ENCODE data around the gene ABL1. TPM values are rescaled to one million over a fixed set of nuclear protein-coding genes. Genes with fewer than 3 reads are reported as not detected.

The ABL1 gene
- total RNA-seq, 1 donor = 94.8 TPM

GRCh38 chr9:130843049-130843908 lies 8.2 kb downstream of the ABL1 start:
- peaks cover 15% of the 10 kb centered on the region for H3K36me3 ChIP-seq (ENCODE audit: insufficient read depth, low read length)
- peak; percentile 59 for DNase-seq (ENCODE audit: insufficient read length, low spot score, missing footprints)
- peaks cover 33% of the 10 kb centered on the region for H4K20me1 ChIP-seq (ENCODE audit: insufficient read depth, low read length)
- H3K4me1 ChIP-seq (ENCODE audit: insufficient read depth, low read length) = peaks cover 81% of the 10 kb centered on the region
- no peak overlapping the region for H3K4me3 ChIP-seq (ENCODE audit: insufficient read depth, low read length)
- H3K9me3 ChIP-seq (ENCODE audit: low read depth, low read length) = no peaks in the 10 kb centered on the region
- H3K27me3 ChIP-seq (ENCODE audit: insufficient read depth, low read length) = no peaks in the 10 kb centered on the region
- H3K4me2 ChIP-seq (ENCODE audit: insufficient read depth, low read length) = peak overlapping the region; percentile 9
- H3K79me2 ChIP-seq (ENCODE audit: insufficient read depth, low read length) = peaks cover 72% of the 10 kb centered on the region
- TF ChIP-seq, protein P1, sequence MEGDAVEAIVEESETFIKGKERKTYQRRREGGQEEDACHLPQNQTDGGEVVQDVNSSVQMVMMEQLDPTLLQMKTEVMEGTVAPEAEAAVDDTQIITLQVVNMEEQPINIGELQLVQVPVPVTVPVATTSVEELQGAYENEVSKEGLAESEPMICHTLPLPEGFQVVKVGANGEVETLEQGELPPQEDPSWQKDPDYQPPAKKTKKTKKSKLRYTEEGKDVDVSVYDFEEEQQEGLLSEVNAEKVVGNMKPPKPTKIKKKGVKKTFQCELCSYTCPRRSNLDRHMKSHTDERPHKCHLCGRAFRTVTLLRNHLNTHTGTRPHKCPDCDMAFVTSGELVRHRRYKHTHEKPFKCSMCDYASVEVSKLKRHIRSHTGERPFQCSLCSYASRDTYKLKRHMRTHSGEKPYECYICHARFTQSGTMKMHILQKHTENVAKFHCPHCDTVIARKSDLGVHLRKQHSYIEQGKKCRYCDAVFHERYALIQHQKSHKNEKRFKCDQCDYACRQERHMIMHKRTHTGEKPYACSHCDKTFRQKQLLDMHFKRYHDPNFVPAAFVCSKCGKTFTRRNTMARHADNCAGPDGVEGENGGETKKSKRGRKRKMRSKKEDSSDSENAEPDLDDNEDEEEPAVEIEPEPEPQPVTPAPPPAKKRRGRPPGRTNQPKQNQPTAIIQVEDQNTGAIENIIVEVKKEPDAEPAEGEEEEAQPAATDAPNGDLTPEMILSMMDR (IDR thresholded peaks at IDR 0.05; ENCODE audit: extremely low read depth, low read depth, low read length) = no peak
- no peak overlapping the region for H2AFZ ChIP-seq (ENCODE audit: low read length)
- peak overlapping the region; percentile 98 for H3K27ac ChIP-seq (ENCODE audit: low read depth, low read length)

DNA sequence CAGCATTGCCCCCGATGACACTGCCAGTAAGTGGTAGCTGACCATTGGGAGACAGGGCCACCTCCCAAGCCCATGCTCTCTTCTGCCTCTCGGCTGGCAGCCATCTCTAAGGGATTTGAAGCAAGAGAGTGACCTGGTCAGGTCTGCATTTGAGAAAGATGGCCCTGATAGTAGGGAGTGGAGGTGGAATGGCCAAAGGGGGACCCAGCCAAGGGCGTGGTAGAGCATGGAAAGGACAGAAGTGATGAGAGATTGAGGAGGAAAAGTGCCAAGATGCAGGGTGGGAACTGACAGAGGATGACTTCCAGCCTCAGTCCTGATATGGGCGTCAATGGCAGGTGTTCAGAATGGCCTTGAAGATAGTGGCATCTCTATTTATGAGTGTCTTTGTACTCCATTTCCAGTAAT lies 9.0 kb downstream of the ABL1 start:
- Histone ChIP-seq H3K27me3 (ENCODE audit: insufficient read depth, low read length) (no peaks in the 10 kb centered on the region), H3K4me1 (ENCODE audit: insufficient read depth, low read length) (peaks cover 81% of the 10 kb centered on the region), H3K79me2 (ENCODE audit: insufficient read depth, low read length) (peaks cover 71% of the 10 kb centered on the region), H3K4me3 (ENCODE audit: insufficient read depth, low read length) (no peak overlapping the region), H3K36me3 (ENCODE audit: insufficient read depth, low read length) (peaks cover 15% of the 10 kb centered on the region), H4K20me1 (ENCODE audit: insufficient read depth, low read length) (peaks cover 29% of the 10 kb centered on the region), H3K9me3 (ENCODE audit: low read depth, low read length) (no peaks in the 10 kb centered on the region), H3K4me2 (ENCODE audit: insufficient read depth, low read length) (peak overlapping the region; percentile 9), H3K27ac (ENCODE audit: low read depth, low read length) (peak overlapping the region; percentile 98), H2AFZ (ENCODE audit: low read length) (no peak overlapping the region)
- TF ChIP-seq, protein P1 (IDR thresholded peaks at IDR 0.05; ENCODE audit: extremely low read depth, low read depth, low read length) = no peak
- no peak for DNase-seq (ENCODE audit: insufficient read length, low spot score, missing footprints)

DNA sequence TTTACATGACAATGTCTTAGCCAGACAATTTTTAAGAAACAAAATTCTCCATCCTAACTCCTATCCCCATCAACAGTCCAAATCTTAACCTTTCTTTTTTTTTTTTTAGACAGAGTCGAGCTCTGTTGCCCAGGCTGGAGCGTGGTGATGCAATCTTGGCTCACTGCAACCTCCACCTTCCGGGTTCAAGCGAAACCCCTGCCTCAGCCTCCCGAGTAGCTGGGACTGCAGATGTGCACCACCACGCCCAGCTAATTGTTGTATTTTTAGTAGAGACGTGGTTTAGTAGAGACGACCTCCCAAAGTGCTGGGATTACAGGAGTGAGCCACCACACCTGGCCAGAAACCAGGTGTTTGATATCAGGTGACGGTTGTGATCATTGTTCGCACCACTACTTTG lies 10.2 kb downstream of the ABL1 start:
- H3K4me2 ChIP-seq (ENCODE audit: insufficient read depth, low read length) = peak overlapping the region; percentile 85
- H3K4me1 ChIP-seq (ENCODE audit: insufficient read depth, low read length) = peaks cover 79% of the 10 kb centered on the region
- no peaks in the 10 kb centered on the region for H3K9me3 ChIP-seq (ENCODE audit: low read depth, low read length)
- no peaks in the 10 kb centered on the region for H3K27me3 ChIP-seq (ENCODE audit: insufficient read depth, low read length)
- H3K79me2 ChIP-seq (ENCODE audit: insufficient read depth, low read length) = peaks cover 71% of the 10 kb centered on the region
- H4K20me1 ChIP-seq (ENCODE audit: insufficient read depth, low read length) = peaks cover 22% of the 10 kb centered on the region
- H2AFZ ChIP-seq (ENCODE audit: low read length) = no peak overlapping the region
- peak overlapping the region; percentile 53 for H3K4me3 ChIP-seq (ENCODE audit: insufficient read depth, low read length)
- H3K36me3 ChIP-seq (ENCODE audit: insufficient read depth, low read length) = peaks cover 8% of the 10 kb centered on the region
- TF ChIP-seq, protein P1 (IDR thresholded peaks at IDR 0.05; ENCODE audit: extremely low read depth, low read depth, low read length) = no peak
- H3K27ac ChIP-seq (ENCODE audit: low read depth, low read length) = peak overlapping the region; percentile 98
- DNase-seq (ENCODE audit: insufficient read length, low spot score, missing footprints) = no peak

- H3K4me3 ChIP-seq (ENCODE audit: insufficient read depth, low read length) = peak overlapping the region; percentile 53
- peaks cover 21% of the 10 kb centered on the region for H4K20me1 ChIP-seq (ENCODE audit: insufficient read depth, low read length)
- peak overlapping the region; percentile 98 for H3K27ac ChIP-seq (ENCODE audit: low read depth, low read length)
- H3K27me3 ChIP-seq (ENCODE audit: insufficient read depth, low read length) = no peaks in the 10 kb centered on the region
- TF ChIP-seq, protein P1 (IDR thresholded peaks at IDR 0.05; ENCODE audit: extremely low read depth, low read depth, low read length) = no peak
- no peak overlapping the region for H2AFZ ChIP-seq (ENCODE audit: low read length)
- no peaks in the 10 kb centered on the region for H3K9me3 ChIP-seq (ENCODE audit: low read depth, low read length)
- peaks cover 10% of the 10 kb centered on the region for H3K36me3 ChIP-seq (ENCODE audit: insufficient read depth, low read length)
- H3K4me1 ChIP-seq (ENCODE audit: insufficient read depth, low read length) = peaks cover 75% of the 10 kb centered on the region
- H3K4me2 ChIP-seq (ENCODE audit: insufficient read depth, low read length) = peak overlapping the region; percentile 85
- peaks cover 71% of the 10 kb centered on the region for H3K79me2 ChIP-seq (ENCODE audit: insufficient read depth, low read length)
- peak; percentile 71 for DNase-seq (ENCODE audit: insufficient read length, low spot score, missing footprints)
Measured at GRCh38 chr9:130845901-130846481, 10.9 kb downstream of the ABL1 start.
